ENCODE data around the gene PEAK1.
A peak's percentile ranks its signal among the peaks of the same experiment; 100 is the strongest.
"Not testable (repeated sequence)": the region's sequence is repeated elsewhere in the genome, so short reads cannot be mapped to it uniquely, and the experiment has no call there.

Gene PEAK1

GRCh38 chr15:77219841-77220240 is 200.1 kb downstream of the PEAK1 start:
- no peak for DNase-seq

GRCh38 chr15:77209221-77209620 is 210.7 kb downstream of the PEAK1 start:
- DNase-seq = no peak

- no peak for DNase-seq
These were observed 211.7 kb downstream of the PEAK1 start for GRCh38 chr15:77208241-77208640.

- DNase-seq = no peak
These were observed 218.2 kb downstream of the PEAK1 start for GRCh38 chr15:77201665-77202064.

GRCh38 chr15:77196381-77196780 is 223.5 kb downstream of the PEAK1 start:
- DNase-seq = no peak

GRCh38 chr15:77195586-77195985 is 224.3 kb downstream of the PEAK1 start:
- DNase-seq = no peak

- no peak for DNase-seq
These were observed 227.5 kb downstream of the PEAK1 start for GRCh38 chr15:77192451-77192850.

- no peak for DNase-seq
These were observed 228.6 kb downstream of the PEAK1 start for GRCh38 chr15:77191230-77191834.

GRCh38 chr15:77187751-77188464 is 232.0 kb downstream of the PEAK1 start:
- peak; percentile 90 for DNase-seq

GRCh38 chr15:77186594-77187011 is 233.3 kb downstream of the PEAK1 start:
- DNase-seq = peak; percentile 68

GRCh38 chr15:77185242-77185785 is 234.6 kb downstream of the PEAK1 start:
- DNase-seq = no peak

- DNase-seq = not testable (repeated sequence)
These were observed 235.6 kb downstream of the PEAK1 start for GRCh38 chr15:77184352-77184751.

- no peak for DNase-seq
These were observed 236.8 kb downstream of the PEAK1 start for GRCh38 chr15:77183066-77183465.

GRCh38 chr15:77181305-77182074 is 238.4 kb downstream of the PEAK1 start:
- DNase-seq = peak; percentile 70

- DNase-seq = no peak
These were observed 239.1 kb downstream of the PEAK1 start for GRCh38 chr15:77180757-77181156.

- no peak for DNase-seq
These were observed 239.6 kb downstream of the PEAK1 start for GRCh38 chr15:77180270-77180669.

- DNase-seq = peak; percentile 57
These were observed 240.3 kb downstream of the PEAK1 start for GRCh38 chr15:77179541-77179998.

GRCh38 chr15:77178411-77178810 is 241.5 kb downstream of the PEAK1 start:
- DNase-seq = no peak

GRCh38 chr15:77176148-77176547 is 243.8 kb downstream of the PEAK1 start:
- not testable (repeated sequence) for DNase-seq

- DNase-seq = no peak
These were observed 246.4 kb downstream of the PEAK1 start for GRCh38 chr15:77173487-77173886.

- no peak for DNase-seq
These were observed 248.5 kb downstream of the PEAK1 start for GRCh38 chr15:77171221-77171967.

GRCh38 chr15:77168616-77169015 is 251.3 kb downstream of the PEAK1 start:
- DNase-seq = no peak

- DNase-seq = no peak
These were observed 251.8 kb downstream of the PEAK1 start for GRCh38 chr15:77168141-77168540.

All from RPMI8226 (cell line).